ENCODE data around the gene CACNB2.

GRCh38 chr10:18343573-18343972 is 203.3 kb downstream of the CACNB2 start:
- TF ChIP-seq REST (IDR thresholded peaks at IDR 0.05) (no peak), JUND (IDR thresholded peaks at IDR 0.05) (no peak), CTCF (IDR thresholded peaks at IDR 0.05; ENCODE audit: low read depth, low read length, missing input control) (no peak), SP1 (IDR thresholded peaks at IDR 0.05) (no peak), EGR1 (IDR thresholded peaks at IDR 0.05; ENCODE audit: low read depth in 2 of 2) (no peak), GABPA (IDR thresholded peaks at IDR 0.05 in 1 of 2, conservative IDR thresholded peaks at IDR 0.05 in 1 of 2) (no peak), YY1 (IDR thresholded peaks at IDR 0.05) (no peak)

Measured in liver (tissue), 3 donors.